ENCODE results near the gene GAGE2A. TPM values are rescaled to one million over a fixed set of nuclear protein-coding genes. Genes with fewer than 3 reads are reported as not detected.
A peak's percentile ranks its signal among the peaks of the same experiment; 100 is the strongest.
"Not testable (repeated sequence)": the region's sequence is repeated elsewhere in the genome, so short reads cannot be mapped to it uniquely, and the experiment has no call there.

Gene GAGE2A, protein sequence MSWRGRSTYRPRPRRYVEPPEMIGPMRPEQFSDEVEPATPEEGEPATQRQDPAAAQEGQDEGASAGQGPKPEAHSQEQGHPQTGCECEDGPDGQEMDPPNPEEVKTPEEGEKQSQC
- 2.9 and 16.7 TPM in 2 replicates for total RNA-seq (2014; rRNA removed; shearing (Covaris generic))

DNA sequence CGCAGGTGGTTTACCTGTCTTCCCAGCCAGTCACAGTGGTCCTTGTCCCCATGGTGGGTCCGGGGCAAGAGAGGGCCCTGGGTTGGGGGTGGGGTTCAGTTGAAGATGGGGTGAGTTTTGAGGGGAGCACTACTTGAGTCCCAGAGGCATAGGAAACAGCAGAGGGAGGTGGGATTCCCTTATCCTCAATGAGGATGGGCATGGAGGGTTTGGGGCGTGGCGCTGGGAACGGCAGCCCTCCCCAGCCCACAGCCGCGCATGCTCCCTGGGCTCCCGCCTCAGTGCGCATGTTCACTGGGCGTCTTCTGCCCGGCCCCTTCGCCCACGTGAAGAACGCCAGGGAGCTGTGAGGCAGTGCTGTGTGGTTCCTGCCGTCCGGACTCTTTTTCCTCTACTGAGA, at the start of gene GAGE2A:
GAGE2A (plus strand) TSS at position 301 of the 400 bp plus-strand sequence. CDS start 1,155 bp downstream, outside the sequence.
- not testable (repeated sequence) for DNase-seq (ENCODE audit: low spot score)

DNA sequence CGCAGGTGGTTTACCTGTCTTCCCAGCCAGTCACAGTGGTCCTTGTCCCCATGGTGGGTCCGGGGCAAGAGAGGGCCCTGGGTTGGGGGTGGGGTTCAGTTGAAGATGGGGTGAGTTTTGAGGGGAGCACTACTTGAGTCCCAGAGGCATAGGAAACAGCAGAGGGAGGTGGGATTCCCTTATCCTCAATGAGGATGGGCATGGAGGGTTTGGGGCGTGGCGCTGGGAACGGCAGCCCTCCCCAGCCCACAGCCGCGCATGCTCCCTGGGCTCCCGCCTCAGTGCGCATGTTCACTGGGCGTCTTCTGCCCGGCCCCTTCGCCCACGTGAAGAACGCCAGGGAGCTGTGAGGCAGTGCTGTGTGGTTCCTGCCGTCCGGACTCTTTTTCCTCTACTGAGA, 47.9 kb upstream of the GAGE2A start, which contains the start of gene GAGE12D:
GAGE12D (plus strand) TSS at position 301 of the 400 bp plus-strand sequence. CDS start 1,155 bp downstream, outside the sequence.
- DNase-seq (ENCODE audit: low spot score), result not testable (repeated sequence)

DNA sequence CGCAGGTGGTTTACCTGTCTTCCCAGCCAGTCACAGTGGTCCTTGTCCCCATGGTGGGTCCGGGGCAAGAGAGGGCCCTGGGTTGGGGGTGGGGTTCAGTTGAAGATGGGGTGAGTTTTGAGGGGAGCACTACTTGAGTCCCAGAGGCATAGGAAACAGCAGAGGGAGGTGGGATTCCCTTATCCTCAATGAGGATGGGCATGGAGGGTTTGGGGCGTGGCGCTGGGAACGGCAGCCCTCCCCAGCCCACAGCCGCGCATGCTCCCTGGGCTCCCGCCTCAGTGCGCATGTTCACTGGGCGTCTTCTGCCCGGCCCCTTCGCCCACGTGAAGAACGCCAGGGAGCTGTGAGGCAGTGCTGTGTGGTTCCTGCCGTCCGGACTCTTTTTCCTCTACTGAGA, 38.3 kb upstream of the GAGE2A start, which contains the start of gene GAGE12E:
GAGE12E (plus strand) TSS at position 301 of the 400 bp plus-strand sequence. CDS start 1,155 bp downstream, outside the sequence.
- DNase-seq (ENCODE audit: low spot score), result not testable (repeated sequence)

DNA sequence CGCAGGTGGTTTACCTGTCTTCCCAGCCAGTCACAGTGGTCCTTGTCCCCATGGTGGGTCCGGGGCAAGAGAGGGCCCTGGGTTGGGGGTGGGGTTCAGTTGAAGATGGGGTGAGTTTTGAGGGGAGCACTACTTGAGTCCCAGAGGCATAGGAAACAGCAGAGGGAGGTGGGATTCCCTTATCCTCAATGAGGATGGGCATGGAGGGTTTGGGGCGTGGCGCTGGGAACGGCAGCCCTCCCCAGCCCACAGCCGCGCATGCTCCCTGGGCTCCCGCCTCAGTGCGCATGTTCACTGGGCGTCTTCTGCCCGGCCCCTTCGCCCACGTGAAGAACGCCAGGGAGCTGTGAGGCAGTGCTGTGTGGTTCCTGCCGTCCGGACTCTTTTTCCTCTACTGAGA, 28.8 kb upstream of the GAGE2A start, which contains the start of gene GAGE12F:
GAGE12F (plus strand) TSS at position 301 of the 400 bp plus-strand sequence. CDS start 1,155 bp downstream, outside the sequence.
- not testable (repeated sequence) for DNase-seq (ENCODE audit: low spot score)

DNA sequence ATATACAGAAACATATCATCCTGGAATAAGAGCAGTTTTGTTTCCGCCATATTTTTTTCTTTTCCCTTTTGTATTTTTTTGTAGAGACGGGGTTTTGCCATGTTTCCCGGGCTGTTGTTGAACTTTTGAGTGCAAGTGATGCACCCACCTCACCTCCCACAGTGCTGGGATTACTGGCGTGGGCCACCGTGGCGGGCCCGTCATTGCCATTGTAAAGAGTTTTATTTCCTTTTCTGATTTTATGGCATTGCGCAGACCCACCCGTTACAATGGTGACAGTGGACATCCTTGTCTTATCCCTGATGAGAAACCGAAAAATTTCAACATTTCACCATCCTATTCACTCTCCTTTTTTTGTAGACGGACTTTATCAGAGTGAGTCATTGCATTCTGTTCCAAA, 20.6 kb upstream of the GAGE2A start:
- DNase-seq (ENCODE audit: low spot score), result not testable (repeated sequence)

DNA sequence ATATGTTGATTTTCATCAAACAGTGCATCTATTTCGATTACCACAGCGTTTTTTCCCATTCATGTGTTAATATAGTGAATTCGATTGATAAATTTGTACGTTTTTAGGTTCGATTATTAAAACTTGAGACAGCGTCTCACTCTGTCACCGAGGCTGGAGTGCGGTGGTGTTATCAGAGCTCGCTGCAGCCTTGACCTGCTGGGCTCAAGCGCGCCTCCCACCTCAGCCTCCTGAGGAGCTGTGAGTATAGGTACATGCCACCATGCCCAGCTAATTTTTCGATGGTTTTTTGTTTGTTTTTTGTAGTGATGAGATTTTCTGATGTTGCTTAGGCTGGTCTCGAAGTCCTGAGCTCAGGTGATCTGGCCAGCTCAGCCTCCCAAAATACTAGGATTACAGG, 20.1 kb upstream of the GAGE2A start:
- not testable (repeated sequence) for DNase-seq (ENCODE audit: low spot score)

DNA sequence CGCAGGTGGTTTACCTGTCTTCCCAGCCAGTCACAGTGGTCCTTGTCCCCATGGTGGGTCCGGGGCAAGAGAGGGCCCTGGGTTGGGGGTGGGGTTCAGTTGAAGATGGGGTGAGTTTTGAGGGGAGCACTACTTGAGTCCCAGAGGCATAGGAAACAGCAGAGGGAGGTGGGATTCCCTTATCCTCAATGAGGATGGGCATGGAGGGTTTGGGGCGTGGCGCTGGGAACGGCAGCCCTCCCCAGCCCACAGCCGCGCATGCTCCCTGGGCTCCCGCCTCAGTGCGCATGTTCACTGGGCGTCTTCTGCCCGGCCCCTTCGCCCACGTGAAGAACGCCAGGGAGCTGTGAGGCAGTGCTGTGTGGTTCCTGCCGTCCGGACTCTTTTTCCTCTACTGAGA, 19.2 kb upstream of the GAGE2A start, which contains the start of gene GAGE12G:
GAGE12G (plus strand) TSS at position 301 of the 400 bp plus-strand sequence. CDS start 1,155 bp downstream, outside the sequence.
- not testable (repeated sequence) for DNase-seq (ENCODE audit: low spot score)

DNA sequence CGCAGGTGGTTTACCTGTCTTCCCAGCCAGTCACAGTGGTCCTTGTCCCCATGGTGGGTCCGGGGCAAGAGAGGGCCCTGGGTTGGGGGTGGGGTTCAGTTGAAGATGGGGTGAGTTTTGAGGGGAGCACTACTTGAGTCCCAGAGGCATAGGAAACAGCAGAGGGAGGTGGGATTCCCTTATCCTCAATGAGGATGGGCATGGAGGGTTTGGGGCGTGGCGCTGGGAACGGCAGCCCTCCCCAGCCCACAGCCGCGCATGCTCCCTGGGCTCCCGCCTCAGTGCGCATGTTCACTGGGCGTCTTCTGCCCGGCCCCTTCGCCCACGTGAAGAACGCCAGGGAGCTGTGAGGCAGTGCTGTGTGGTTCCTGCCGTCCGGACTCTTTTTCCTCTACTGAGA, 9.6 kb upstream of the GAGE2A start, which contains the start of gene GAGE12H:
GAGE12H (plus strand) TSS at position 301 of the 400 bp plus-strand sequence. CDS start 1,155 bp downstream, outside the sequence.
- not testable (repeated sequence) for DNase-seq (ENCODE audit: low spot score)

DNA sequence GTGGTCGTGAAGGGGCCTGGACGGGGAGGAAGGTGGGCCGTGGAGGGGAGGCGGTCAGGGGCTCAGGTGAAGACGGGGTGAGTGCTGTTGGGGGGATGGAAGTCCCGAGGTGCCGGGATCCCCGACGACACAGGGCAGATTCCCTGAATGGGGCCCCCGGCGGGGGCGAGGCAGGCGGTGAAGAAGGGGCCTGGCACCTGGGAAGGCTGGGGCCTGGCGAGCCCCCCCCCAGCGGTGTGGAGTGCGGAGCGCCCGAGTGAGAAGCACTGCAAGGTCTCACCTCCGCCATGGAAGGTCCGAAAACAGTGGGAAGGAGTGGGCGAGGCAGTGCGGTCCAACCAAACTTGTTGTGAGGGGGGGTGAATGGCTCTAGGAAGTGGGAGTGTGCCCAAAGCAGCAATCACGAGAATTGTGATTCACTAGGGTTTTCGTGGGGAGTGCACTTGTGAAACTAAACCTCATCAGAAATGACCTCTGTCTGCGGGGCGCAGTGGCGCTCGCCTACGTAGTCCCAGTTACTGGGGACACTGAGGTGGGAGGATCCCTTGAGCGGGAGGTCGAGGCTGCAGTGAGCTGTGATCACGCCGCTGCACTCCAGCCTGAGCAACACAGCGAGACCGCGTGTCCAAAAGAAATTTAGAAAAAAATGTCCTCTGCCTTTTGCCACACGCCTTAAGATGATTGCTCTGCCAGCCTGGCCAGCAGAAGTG, 628 bp downstream of the GAGE2A start:
- not testable (repeated sequence) for DNase-seq (ENCODE audit: low spot score)

DNA sequence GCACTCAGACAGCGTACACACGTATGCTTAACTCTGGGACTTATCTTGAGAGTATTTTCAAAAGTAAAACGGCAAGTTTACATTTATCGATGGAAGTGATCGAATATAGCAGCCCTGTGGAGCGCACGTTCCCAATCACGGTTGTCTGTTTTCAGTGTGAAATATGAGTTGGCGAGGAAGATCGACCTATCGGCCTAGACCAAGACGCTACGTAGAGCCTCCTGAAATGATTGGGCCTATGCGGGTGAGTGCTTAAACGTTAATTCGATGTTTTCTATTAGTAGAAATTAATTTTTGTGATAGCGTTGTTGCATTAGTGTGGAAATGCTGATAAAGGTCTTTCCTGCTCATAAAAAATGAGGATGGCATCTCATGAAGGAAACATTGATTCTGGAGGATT, 1.2 kb downstream of the GAGE2A start:
- not testable (repeated sequence) for DNase-seq (ENCODE audit: low spot score)

DNA sequence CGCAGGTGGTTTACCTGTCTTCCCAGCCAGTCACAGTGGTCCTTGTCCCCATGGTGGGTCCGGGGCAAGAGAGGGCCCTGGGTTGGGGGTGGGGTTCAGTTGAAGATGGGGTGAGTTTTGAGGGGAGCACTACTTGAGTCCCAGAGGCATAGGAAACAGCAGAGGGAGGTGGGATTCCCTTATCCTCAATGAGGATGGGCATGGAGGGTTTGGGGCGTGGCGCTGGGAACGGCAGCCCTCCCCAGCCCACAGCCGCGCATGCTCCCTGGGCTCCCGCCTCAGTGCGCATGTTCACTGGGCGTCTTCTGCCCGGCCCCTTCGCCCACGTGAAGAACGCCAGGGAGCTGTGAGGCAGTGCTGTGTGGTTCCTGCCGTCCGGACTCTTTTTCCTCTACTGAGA, 9.4 kb downstream of the GAGE2A start, which contains the start of gene GAGE1:
GAGE1 (plus strand) TSS at position 301 of the 400 bp plus-strand sequence. CDS start 1,155 bp downstream, outside the sequence.
- not testable (repeated sequence) for DNase-seq (ENCODE audit: low spot score)

DNA sequence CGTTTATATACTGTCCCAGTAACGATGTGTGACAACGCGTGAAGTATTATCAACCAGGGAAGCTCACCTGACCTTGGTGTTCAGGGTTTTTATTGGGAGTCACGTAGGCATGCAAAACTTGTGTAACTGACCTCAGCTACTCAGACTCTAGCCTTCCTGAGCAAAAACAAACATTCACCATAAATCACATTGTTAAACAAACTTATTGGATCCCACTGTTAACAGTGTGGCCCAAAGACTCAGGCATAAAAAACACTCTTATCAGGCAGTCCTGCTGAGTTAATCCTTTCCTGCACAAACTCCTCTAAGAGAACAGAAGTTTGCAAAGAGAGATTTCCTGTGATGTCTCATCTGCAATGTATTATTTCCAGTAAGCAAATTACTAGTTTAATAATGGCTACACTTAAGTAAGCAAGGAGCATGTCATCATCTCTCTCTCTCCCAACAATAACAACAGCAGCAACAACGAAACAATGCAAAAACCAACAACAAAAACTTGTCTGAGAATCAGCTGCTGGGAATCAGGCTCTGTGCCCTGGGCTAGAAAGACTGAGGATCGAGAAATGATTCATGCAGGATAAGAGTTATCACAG, 21.5 kb downstream of the GAGE2A start:
- no peak for DNase-seq (ENCODE audit: low spot score)

DNA sequence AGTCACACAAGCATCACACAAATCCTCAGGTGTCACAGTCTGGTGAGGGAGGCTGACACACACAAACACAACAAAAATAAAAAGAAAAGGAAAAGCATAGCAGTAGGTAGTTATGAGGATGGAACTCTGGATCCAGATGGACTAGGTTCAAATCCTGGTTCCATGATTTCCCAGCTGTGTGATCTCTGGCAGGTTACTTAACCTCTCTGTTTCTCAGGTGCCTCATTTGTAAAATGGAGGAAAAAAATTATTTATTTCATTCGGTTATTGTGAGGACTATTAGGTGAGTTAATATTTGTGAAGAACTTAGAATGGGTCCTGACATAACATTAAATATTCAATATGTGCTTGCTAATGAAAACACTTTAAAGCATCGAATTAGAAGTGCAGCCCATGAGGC, 29.3 kb downstream of the GAGE2A start:
- DNase-seq (ENCODE audit: low spot score), result no peak

DNA sequence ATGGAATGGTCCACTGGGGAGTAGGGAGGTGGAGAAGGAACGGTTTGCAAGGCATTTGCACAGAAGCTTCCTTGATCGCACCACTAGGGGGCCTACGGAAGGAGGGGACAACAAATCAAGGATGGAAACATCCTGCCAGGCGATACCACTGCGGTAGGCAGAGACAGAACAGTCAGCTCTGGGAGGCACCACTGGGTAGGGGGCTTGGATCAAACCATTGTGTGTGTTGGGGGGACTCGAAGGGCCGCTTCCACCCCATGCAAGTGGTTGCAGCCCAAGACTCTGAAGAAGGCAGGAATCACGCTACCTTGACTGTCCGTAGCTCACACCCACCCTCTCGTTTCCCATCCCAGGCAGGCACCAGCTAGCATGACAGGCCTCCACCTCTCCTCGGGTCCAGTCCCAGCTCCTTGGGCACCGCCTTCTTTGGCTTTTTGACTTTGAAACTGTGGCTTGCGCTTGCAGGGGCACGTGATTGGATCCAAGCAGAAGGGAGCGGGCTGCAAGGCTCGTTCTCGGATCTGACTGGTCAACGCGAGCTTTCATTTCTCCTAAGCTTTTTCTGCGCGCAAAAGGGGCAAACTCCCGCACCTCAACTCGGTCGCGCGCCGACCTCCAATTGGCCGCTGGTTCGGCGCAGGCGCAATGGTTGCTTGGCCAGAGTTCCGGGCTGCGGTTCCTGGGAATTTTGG, 37.9 kb downstream of the GAGE2A start:
- DNase-seq (ENCODE audit: low spot score), result peak; percentile 4

DNA sequence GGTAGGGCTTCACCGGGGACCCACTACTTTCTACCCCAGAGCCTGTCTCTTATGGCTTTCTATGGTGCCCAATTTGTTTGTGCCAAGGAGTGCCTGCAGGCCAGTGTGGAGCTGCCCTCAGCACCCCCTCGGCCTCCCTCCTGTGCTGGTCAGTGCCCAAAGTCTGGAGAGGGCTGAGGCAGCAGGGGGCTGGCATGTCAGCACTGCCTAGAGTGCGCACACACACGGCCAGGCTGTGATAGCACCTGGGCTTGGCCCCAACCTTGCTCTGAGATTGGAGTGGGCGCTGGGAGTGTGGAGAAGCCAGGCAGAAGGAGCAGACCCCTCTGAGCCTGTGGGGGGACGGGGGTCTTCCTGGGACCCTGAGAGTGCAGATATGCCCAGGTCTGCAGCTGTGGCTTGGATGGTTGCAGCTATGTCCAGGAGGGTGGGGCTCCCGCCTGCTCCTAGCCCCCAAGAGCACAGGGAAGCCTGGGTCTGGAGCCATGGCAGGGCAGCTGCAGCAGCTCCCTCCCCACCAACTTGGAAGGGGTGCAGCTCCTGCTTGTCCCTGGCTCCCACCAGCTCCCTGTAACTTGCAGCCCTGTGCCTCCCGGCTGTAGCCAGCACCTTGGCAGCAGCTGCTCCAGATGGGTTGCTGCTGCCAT, 55.8 kb downstream of the GAGE2A start:
- DNase-seq (ENCODE audit: low spot score), result no peak

Other genes starting within 250 kb of the GAGE2A start
- gene GAGE12C, start 57.3 kb upstream of the GAGE2A start, total RNA-seq (2014; rRNA removed; shearing (Covaris generic)), result not detected in 2 replicates
- gene GAGE12D, start 47.8 kb upstream of the GAGE2A start, total RNA-seq (2014; rRNA removed; shearing (Covaris generic)), result not detected in 2 replicates
- gene GAGE12E, start 38.2 kb upstream of the GAGE2A start, total RNA-seq (2014; rRNA removed; shearing (Covaris generic)), result not detected in 2 replicates
- gene GAGE12F, start 28.7 kb upstream of the GAGE2A start, total RNA-seq (2014; rRNA removed; shearing (Covaris generic)), result 0.71 and 1.1 TPM in 2 replicates
- gene GAGE12G, start 19.1 kb upstream of the GAGE2A start, total RNA-seq (2014; rRNA removed; shearing (Covaris generic)), result not detected in 2 replicates
- gene GAGE12H, start 9.5 kb upstream of the GAGE2A start, total RNA-seq (2014; rRNA removed; shearing (Covaris generic)), result not detected in 2 replicates
- 2.7 and 15.5 TPM in 2 replicates for gene GAGE1, start 9.5 kb downstream of the GAGE2A start, total RNA-seq (2014; rRNA removed; shearing (Covaris generic))
- 1.1 TPM in 1 of 2 replicates, not detected in the other for gene PAGE1, start 106.5 kb downstream of the GAGE2A start, total RNA-seq (2014; rRNA removed; shearing (Covaris generic))
- not detected in 2 replicates for gene PAGE4, start 239.8 kb downstream of the GAGE2A start, total RNA-seq (2014; rRNA removed; shearing (Covaris generic))